ENCODE data around the gene EEA1.
"Not testable (repeated sequence)": the region's sequence is repeated elsewhere in the genome, so short reads cannot be mapped to it uniquely, and the experiment has no call there.

DNA sequence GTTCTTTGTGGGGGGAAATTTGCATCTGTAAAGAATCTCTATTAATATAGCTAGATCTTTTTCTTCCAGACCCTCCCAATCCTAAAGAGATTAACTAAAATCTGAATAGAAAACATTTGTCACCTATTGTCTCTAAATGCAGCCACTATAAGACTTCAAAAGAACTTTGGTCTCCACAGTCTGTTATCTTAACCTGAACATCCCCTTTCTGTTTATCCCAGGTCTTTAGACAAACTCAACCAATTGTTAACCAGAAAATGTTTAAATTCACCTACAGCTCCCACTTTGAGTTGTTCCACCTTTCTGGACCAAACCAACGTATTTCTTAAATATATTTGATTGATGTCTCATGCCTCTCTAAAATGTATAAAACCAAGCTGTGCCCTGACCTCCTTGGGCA, 35.3 kb upstream of the EEA1 start:
- not testable (repeated sequence) for TF ChIP-seq EZH2phosphoT487 (conservative IDR thresholded peaks at IDR 0.05; ENCODE audit: low read length)
- TF ChIP-seq, protein P1, sequence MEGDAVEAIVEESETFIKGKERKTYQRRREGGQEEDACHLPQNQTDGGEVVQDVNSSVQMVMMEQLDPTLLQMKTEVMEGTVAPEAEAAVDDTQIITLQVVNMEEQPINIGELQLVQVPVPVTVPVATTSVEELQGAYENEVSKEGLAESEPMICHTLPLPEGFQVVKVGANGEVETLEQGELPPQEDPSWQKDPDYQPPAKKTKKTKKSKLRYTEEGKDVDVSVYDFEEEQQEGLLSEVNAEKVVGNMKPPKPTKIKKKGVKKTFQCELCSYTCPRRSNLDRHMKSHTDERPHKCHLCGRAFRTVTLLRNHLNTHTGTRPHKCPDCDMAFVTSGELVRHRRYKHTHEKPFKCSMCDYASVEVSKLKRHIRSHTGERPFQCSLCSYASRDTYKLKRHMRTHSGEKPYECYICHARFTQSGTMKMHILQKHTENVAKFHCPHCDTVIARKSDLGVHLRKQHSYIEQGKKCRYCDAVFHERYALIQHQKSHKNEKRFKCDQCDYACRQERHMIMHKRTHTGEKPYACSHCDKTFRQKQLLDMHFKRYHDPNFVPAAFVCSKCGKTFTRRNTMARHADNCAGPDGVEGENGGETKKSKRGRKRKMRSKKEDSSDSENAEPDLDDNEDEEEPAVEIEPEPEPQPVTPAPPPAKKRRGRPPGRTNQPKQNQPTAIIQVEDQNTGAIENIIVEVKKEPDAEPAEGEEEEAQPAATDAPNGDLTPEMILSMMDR (IDR thresholded peaks at IDR 0.05; ENCODE audit: insufficient read depth, low read length, poor library complexity, severe bottlenecking) = not testable (repeated sequence)
